Measurements from ENCODE around the gene HSFX2. TPM values are rescaled to one million over a fixed set of nuclear protein-coding genes. Genes with fewer than 3 reads are reported as not detected.
A peak's percentile ranks its signal among the peaks of the same experiment; 100 is the strongest.
"Not testable (repeated sequence)": the region's sequence is repeated elsewhere in the genome, so short reads cannot be mapped to it uniquely, and the experiment has no call there.

The HSFX2 gene, protein sequence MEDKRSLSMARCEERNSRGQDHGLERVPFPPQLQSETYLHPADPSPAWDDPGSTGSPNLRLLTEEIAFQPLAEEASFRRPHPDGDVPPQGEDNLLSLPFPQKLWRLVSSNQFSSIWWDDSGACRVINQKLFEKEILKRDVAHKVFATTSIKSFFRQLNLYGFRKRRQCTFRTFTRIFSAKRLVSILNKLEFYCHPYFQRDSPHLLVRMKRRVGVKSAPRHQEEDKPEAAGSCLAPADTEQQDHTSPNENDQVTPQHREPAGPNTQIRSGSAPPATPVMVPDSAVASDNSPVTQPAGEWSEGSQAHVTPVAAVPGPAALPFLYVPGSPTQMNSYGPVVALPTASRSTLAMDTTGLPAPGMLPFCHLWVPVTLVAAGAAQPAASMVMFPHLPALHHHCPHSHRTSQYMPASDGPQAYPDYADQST
- 0.13 TPM in 1 of 2 replicates, not detected in the other for total RNA-seq (2016; rRNA removed; fragmentation: Illumina TruSeq; extraction: Trizol)
- total RNA-seq (2016; cell fraction: cytosol; rRNA removed; fragmentation: Illumina TruSeq; extraction: Trizol; ENCODE audit: low read depth): not detected in 2 replicates
- 0.11 TPM in 1 of 2 replicates, not detected in the other for total RNA-seq (2016; cell fraction: insoluble cytoplasmic fraction; rRNA removed; fragmentation: Illumina TruSeq; extraction: Trizol)
- not detected in 2 replicates for total RNA-seq (2016; cell fraction: membrane; rRNA removed; fragmentation: Illumina TruSeq; extraction: Trizol)
- total RNA-seq (2016; cell fraction: nucleus; rRNA removed; fragmentation: Illumina TruSeq; extraction: Trizol): 0.53 and 0.56 TPM in 2 replicates
- polyA plus RNA-seq (2011; rRNA removed): 0.30 TPM in 1 of 2 replicates, not detected in the other
- polyA plus RNA-seq (2011; cell fraction: cytosol; rRNA removed): 0.08 TPM in 1 of 2 replicates, not detected in the other
- 0.32 and 0.54 TPM in 2 replicates for polyA plus RNA-seq (2011; cell fraction: nucleus; rRNA removed)
- polyA plus RNA-seq (2012): 0.34 TPM in 1 of 2 replicates, not detected in the other
- not detected in 2 replicates for polyA plus RNA-seq (2016; cell fraction: cytosol; fragmentation: Illumina TruSeq; extraction: Trizol; ENCODE audit: low read depth)
- polyA plus RNA-seq (2016; cell fraction: insoluble cytoplasmic fraction; fragmentation: Illumina TruSeq; extraction: Trizol; ENCODE audit: low read depth): not detected in 2 replicates
- not detected in 2 replicates for polyA plus RNA-seq (2016; cell fraction: membrane; fragmentation: Illumina TruSeq; extraction: Trizol; ENCODE audit: low read depth)
- not detected in 2 replicates for polyA plus RNA-seq (2016; cell fraction: nucleus; fragmentation: Illumina TruSeq; extraction: Trizol; ENCODE audit: insufficient read depth, low read depth)
- 0.40 and 1.1 TPM in 2 replicates for polyA minus RNA-seq (2011; rRNA and poly(A)+ RNA removed; ENCODE audit: low replicate concordance)
- not detected in 2 replicates for polyA minus RNA-seq (2011; cell fraction: cytosol; rRNA and poly(A)+ RNA removed)
- polyA minus RNA-seq (2011; cell fraction: nucleus; rRNA and poly(A)+ RNA removed): not detected in 2 replicates
- not detected for Bru-seq, nascent RNA
- percentile 25 among the genes with signal in this experiment for BruChase-seq, experiment 1, labeled RNA remaining after a 6-hour chase
- not detected for BruChase-seq, experiment 2, labeled RNA remaining after a 2-hour chase
- long read RNA-seq, experiment 1: 0 reads
- long read RNA-seq, experiment 2: 0 reads

DNA sequence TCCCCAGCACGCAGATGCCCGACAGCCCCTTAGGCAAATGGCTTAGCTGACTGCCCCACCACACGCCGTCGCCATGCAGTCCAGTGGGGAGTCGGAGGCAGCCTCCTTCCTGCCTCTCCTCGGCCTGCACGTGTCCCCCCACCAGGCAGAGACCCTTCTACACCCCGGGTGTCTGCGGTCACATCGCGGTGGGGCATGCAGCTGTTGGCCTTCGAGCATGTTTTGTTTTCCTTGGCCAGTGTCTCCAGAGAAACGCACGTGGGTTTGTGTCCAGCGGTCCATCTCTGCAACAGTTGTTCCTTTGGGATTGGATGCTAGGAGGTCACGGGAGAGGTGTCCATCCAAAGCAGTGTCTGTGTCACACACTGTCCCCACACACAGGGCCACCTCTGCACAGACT lies at the start of gene HSFX2:
Gene HSFX2, minus strand, starts transcription at position 101 of the 400 bp plus-strand sequence. CDS start 614 bp downstream, outside the sequence.
- ATAC-seq; H3K4me1 ChIP-seq (ENCODE audit: insufficient read depth, low read length); H3K4me2 ChIP-seq (ENCODE audit: low read depth, low read length); H3K27me3 ChIP-seq (ENCODE audit: control insufficient read depth in 1 of 2, insufficient read depth in 2 of 2, low read length in 2 of 2); CTCF ChIA-PET (ENCODE audit: low intra/inter-chr PET ratio, low total read pairs); POLR2A ChIA-PET; H3K9ac ChIP-seq (ENCODE audit: insufficient read depth, low read depth, low read length); H2AFZ ChIP-seq (ENCODE audit: low read length); H4K20me1 ChIP-seq (ENCODE audit: insufficient read depth, low read length); DNase-seq (ENCODE audit: low spot score); H3K27ac ChIP-seq (ENCODE audit: extremely low read length, insufficient read depth, low read length); FAIRE-seq; BruUV-seq (replicated peaks); H3K4me3 ChIP-seq (replicated peaks in 1 of 3; ENCODE audit: insufficient read depth in 1 of 3, low read depth in 2 of 3, low read length in 3 of 3); H3K36me3 ChIP-seq (replicated peaks in 1 of 2; ENCODE audit: control insufficient read depth in 1 of 2, insufficient read depth in 2 of 2, low read length in 2 of 2); in situ Hi-C loops (cut with HindIII; ENCODE audit: extremely low pct_ligation_motif_present, low pct_unique_long_range_greater_than_20kb); intact Hi-C loops (cut with micrococcal nuclease; ENCODE audit: unreplicated experiment); H3K79me2 ChIP-seq (ENCODE audit: insufficient read depth, low read length); H3K9me3 ChIP-seq (ENCODE audit: low read length): not testable (repeated sequence)
- WGBS (ENCODE audit: low lambda C conversion rate): no CpG with 5 or more reads among the region's 17 CpGs

DNA sequence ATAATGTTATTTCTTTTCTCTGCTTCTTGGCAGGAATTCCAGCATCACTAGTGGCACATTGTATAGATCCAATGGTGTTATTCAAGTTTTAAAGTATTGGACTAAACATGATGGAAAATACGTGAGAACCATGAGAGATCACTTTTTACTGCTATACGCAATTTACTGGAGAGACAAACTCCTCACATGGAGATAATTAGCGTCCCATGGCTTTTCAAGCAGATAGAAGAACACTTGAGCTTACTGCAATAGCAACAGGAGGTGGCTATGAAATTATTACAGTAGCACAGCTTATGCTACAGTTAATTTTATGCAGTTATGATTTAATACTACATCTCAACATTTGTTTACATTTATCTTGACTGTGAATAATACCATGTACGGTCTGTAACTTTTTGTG lies 48.4 kb upstream of the HSFX2 start:
- ATAC-seq (no peak), FAIRE-seq (no peak), DNase-seq (ENCODE audit: low spot score) (no peak)
- ChIA-PET POLR2A (no interaction called here), CTCF (ENCODE audit: low intra/inter-chr PET ratio, low total read pairs) (no interaction called here)
- no peaks in the 10 kb centered on the region for H3K9me3 ChIP-seq (ENCODE audit: low read length)
- H3K27me3 ChIP-seq (ENCODE audit: control insufficient read depth in 1 of 2, insufficient read depth in 2 of 2, low read length in 2 of 2): no peaks in the 10 kb centered on the region
- BruUV-seq (replicated peaks): no TSS peak
- in situ Hi-C loops (cut with HindIII; ENCODE audit: extremely low pct_ligation_motif_present, low pct_unique_long_range_greater_than_20kb): no loop called here
- H2AFZ ChIP-seq (ENCODE audit: low read length): no peak overlapping the region
- no peaks in the 10 kb centered on the region for H4K20me1 ChIP-seq (ENCODE audit: insufficient read depth, low read length)
- intact Hi-C loops (cut with micrococcal nuclease; ENCODE audit: unreplicated experiment): no loop called here
- no peaks in the 10 kb centered on the region for H3K4me1 ChIP-seq (ENCODE audit: insufficient read depth, low read length)
- no peaks in the 10 kb centered on the region for H3K36me3 ChIP-seq (replicated peaks in 1 of 2; ENCODE audit: control insufficient read depth in 1 of 2, insufficient read depth in 2 of 2, low read length in 2 of 2)
- no peak overlapping the region for H3K4me3 ChIP-seq (replicated peaks in 1 of 3; ENCODE audit: insufficient read depth in 1 of 3, low read depth in 2 of 3, low read length in 3 of 3)
- no peak overlapping the region for H3K27ac ChIP-seq (ENCODE audit: extremely low read length, insufficient read depth, low read length)
- TF ChIP-seq ZNF382 (CRISPR knock-in tag; IDR thresholded peaks at IDR 0.05; ENCODE audit: borderline replicate concordance): no peak
- TF ChIP-seq ZNF546 (CRISPR knock-in tag; conservative IDR thresholded peaks at IDR 0.05): no peak
- TF ChIP-seq NFE2 (CRISPR knock-in tag; IDR thresholded peaks at IDR 0.05): no peak
- WGBS (ENCODE audit: low lambda C conversion rate): 38% methylated on average over 4 of the region's 4 CpGs
- H3K79me2 ChIP-seq (ENCODE audit: insufficient read depth, low read length): no peaks in the 10 kb centered on the region
- no peak overlapping the region for H3K9ac ChIP-seq (ENCODE audit: insufficient read depth, low read depth, low read length)
- no peak overlapping the region for H3K4me2 ChIP-seq (ENCODE audit: low read depth, low read length)
